GM11168 (cell line): ENCODE measurements around the gene SCN8A.

Experiments
- in situ Hi-C: fragments of 300-500 bp; cut with MboI; formaldehyde crosslinking; loops from one replicate; pipeline ENCODE4 v1.12.0; 2022; ENCODE audit warnings: low sequenced_read_pairs; ENCODE audit not compliant: unreplicated experiment

SCN8A gene

GRCh38 chr12:51699219-51699618 is 108.2 kb downstream of the SCN8A start:
- in situ Hi-C loops: no loop called here

- in situ Hi-C loops: no loop called here
These were observed 109.9 kb downstream of the SCN8A start for GRCh38 chr12:51700887-51701286.

- in situ Hi-C loops: no loop called here
These were observed 111.6 kb downstream of the SCN8A start for GRCh38 chr12:51702587-51702986.

- in situ Hi-C loops: no loop called here
These were observed 114.4 kb downstream of the SCN8A start for GRCh38 chr12:51705450-51705849.

GRCh38 chr12:51706206-51706605 is 115.2 kb downstream of the SCN8A start:
- in situ Hi-C loops: no loop called here

- in situ Hi-C loops: no loop called here
These were observed 123.6 kb downstream of the SCN8A start for GRCh38 chr12:51714666-51715065.

GRCh38 chr12:51717326-51717925 is 126.4 kb downstream of the SCN8A start:
- in situ Hi-C loops: no loop called here

- in situ Hi-C loops: no loop called here
These were observed 130.4 kb downstream of the SCN8A start for GRCh38 chr12:51721282-51721940.

- in situ Hi-C loops: no loop called here
These were observed 131.4 kb downstream of the SCN8A start for GRCh38 chr12:51722431-51722830.

GRCh38 chr12:51726161-51726560 is 135.1 kb downstream of the SCN8A start:
- in situ Hi-C loops: no loop called here

GRCh38 chr12:51726931-51727330 is 135.9 kb downstream of the SCN8A start:
- in situ Hi-C loops: no loop called here

GRCh38 chr12:51729331-51729730 is 138.3 kb downstream of the SCN8A start:
- in situ Hi-C loops: no loop called here

GRCh38 chr12:51730745-51731144 is 139.7 kb downstream of the SCN8A start:
- in situ Hi-C loops: no loop called here

GRCh38 chr12:51740536-51740935 is 149.5 kb downstream of the SCN8A start:
- in situ Hi-C loops: no loop called here

- in situ Hi-C loops: no loop called here
These were observed 153.2 kb downstream of the SCN8A start for GRCh38 chr12:51744235-51744634.

- in situ Hi-C loops: no loop called here
These were observed 153.9 kb downstream of the SCN8A start for GRCh38 chr12:51744957-51745356.

GRCh38 chr12:51746416-51746815 is 155.4 kb downstream of the SCN8A start:
- in situ Hi-C loops: no loop called here

GRCh38 chr12:51748235-51748634 is 157.2 kb downstream of the SCN8A start:
- in situ Hi-C loops: no loop called here

GRCh38 chr12:51749206-51749985 is 158.4 kb downstream of the SCN8A start:
- in situ Hi-C loops: no loop called here

- in situ Hi-C loops: no loop called here
These were observed 158.9 kb downstream of the SCN8A start for GRCh38 chr12:51749986-51750317.

- in situ Hi-C loops: no loop called here
These were observed 160.6 kb downstream of the SCN8A start for GRCh38 chr12:51751661-51752060.
